Measurements from ENCODE around the gene OPCML.

OPCML gene

GRCh38 chr11:132653237-132653636 lies 879.1 kb downstream of the OPCML start:
- DNase-seq (ENCODE audit: low spot score), result no peak

- no peak for DNase-seq (ENCODE audit: low spot score)
Observed at GRCh38 chr11:132650969-132651720, 881.2 kb downstream of the OPCML start.

GRCh38 chr11:132649277-132649676 lies 883.0 kb downstream of the OPCML start:
- no peak for DNase-seq (ENCODE audit: low spot score)

- no peak for DNase-seq (ENCODE audit: low spot score)
Observed at GRCh38 chr11:132648851-132649250, 883.5 kb downstream of the OPCML start.

GRCh38 chr11:132646890-132647289 lies 885.4 kb downstream of the OPCML start:
- no peak for DNase-seq (ENCODE audit: low spot score)

- no peak for DNase-seq (ENCODE audit: low spot score)
Observed at GRCh38 chr11:132644520-132645239, 887.6 kb downstream of the OPCML start.

- DNase-seq (ENCODE audit: low spot score), result no peak
Observed at GRCh38 chr11:132643239-132643638, 889.1 kb downstream of the OPCML start.

GRCh38 chr11:132640952-132641351 lies 891.3 kb downstream of the OPCML start:
- DNase-seq (ENCODE audit: low spot score), result no peak

GRCh38 chr11:132639986-132640385 lies 892.3 kb downstream of the OPCML start:
- DNase-seq (ENCODE audit: low spot score), result no peak

- no peak for DNase-seq (ENCODE audit: low spot score)
Observed at GRCh38 chr11:132639403-132639802, 892.9 kb downstream of the OPCML start.

- no peak for DNase-seq (ENCODE audit: low spot score)
Observed at GRCh38 chr11:132638423-132638822, 893.9 kb downstream of the OPCML start.

GRCh38 chr11:132636523-132636922 lies 895.8 kb downstream of the OPCML start:
- DNase-seq (ENCODE audit: low spot score), result no peak

GRCh38 chr11:132632641-132633124 lies 899.6 kb downstream of the OPCML start:
- no peak for DNase-seq (ENCODE audit: low spot score)

GRCh38 chr11:132631989-132632388 lies 900.3 kb downstream of the OPCML start:
- DNase-seq (ENCODE audit: low spot score), result no peak

- no peak for DNase-seq (ENCODE audit: low spot score)
Observed at GRCh38 chr11:132627981-132628380, 904.3 kb downstream of the OPCML start.

GRCh38 chr11:132626446-132626845 lies 905.9 kb downstream of the OPCML start:
- DNase-seq (ENCODE audit: low spot score), result no peak

- DNase-seq (ENCODE audit: low spot score), result no peak
Observed at GRCh38 chr11:132623511-132623910, 908.8 kb downstream of the OPCML start.

- DNase-seq (ENCODE audit: low spot score), result no peak
Observed at GRCh38 chr11:132621976-132622580, 910.2 kb downstream of the OPCML start.

GRCh38 chr11:132620423-132620822 lies 911.9 kb downstream of the OPCML start:
- no peak for DNase-seq (ENCODE audit: low spot score)

GRCh38 chr11:132610791-132611190 lies 921.5 kb downstream of the OPCML start:
- no peak for DNase-seq (ENCODE audit: low spot score)

GRCh38 chr11:132610216-132610615 lies 922.1 kb downstream of the OPCML start:
- no peak for DNase-seq (ENCODE audit: low spot score)

GRCh38 chr11:132607575-132607974 lies 924.7 kb downstream of the OPCML start:
- no peak for DNase-seq (ENCODE audit: low spot score)
